GM19025 (cell line): ENCODE results near the gene UBQLN4.
"Not testable (repeated sequence)": the region's sequence is repeated elsewhere in the genome, so short reads cannot be mapped to it uniquely, and the experiment has no call there.

Experiments
- ATAC-seq: cut with Tn5 transposase; IDR thresholded peaks from one replicate; pipeline ENCODE4 v1.9.1; 2021; ENCODE audit warnings: mild to moderate bottlenecking, low read depth, moderate library complexity; ENCODE audit not compliant: unreplicated experiment

The UBQLN4 gene

GRCh38 chr1:156062189-156062588 lies 8.6 kb upstream of the UBQLN4 start:
- ATAC-seq: no peak

GRCh38 chr1:156060937-156061636 lies 7.5 kb upstream of the UBQLN4 start, which contains the start of gene RAB25:
RAB25 (plus strand) TSS chr1:156061160; CDS start chr1:156061401, 241 bp downstream.
- ATAC-seq: no peak

GRCh38 chr1:156056326-156056849 lies 2.8 kb upstream of the UBQLN4 start:
- no peak for ATAC-seq

DNA sequence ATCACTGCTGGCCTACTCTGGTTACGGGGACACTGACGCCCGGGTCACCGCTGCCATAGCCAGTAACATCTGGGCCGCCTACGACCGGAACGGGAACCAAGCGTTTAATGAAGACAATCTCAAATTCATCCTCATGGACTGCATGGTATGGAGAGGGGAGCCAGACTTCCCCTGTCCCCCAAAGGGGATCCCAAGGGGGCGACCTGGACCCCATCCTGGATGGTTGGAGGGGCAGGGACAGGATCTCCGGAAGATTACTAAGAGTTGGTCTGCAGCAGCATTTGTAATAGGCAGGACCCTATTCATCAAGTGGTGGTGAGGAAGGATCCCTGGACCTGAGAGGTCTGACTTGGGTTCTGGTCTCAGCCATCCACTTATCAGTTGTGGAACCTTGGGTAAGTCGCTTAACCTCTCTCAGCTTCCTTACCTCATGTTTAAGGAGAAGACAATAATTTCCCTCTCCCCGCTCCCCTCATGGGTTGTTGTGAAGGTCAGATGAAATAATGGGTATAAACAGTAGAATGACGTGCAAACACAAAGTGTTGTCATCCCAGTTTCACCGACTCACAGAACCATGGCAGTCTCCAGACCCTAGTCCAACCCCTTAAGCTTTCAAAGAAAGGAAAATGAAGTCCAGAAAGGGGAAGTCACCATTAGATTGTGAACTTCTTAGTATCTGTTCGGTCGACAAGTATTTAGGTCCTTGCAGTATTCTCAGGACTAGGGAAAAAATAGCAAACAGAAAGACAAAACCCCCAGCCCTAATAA lies 1.9 kb upstream of the UBQLN4 start:
- no peak for ATAC-seq

GRCh38 chr1:156054500-156055280 lies 1.1 kb upstream of the UBQLN4 start, which contains the start of gene LAMTOR2:
LAMTOR2 (plus strand) TSS chr1:156054782; CDS start chr1:156054890, 108 bp downstream.
- ATAC-seq: peak; percentile 68

GRCh38 chr1:156052862-156053767 lies 483 bp downstream of the UBQLN4 start:
- no peak for ATAC-seq

DNA sequence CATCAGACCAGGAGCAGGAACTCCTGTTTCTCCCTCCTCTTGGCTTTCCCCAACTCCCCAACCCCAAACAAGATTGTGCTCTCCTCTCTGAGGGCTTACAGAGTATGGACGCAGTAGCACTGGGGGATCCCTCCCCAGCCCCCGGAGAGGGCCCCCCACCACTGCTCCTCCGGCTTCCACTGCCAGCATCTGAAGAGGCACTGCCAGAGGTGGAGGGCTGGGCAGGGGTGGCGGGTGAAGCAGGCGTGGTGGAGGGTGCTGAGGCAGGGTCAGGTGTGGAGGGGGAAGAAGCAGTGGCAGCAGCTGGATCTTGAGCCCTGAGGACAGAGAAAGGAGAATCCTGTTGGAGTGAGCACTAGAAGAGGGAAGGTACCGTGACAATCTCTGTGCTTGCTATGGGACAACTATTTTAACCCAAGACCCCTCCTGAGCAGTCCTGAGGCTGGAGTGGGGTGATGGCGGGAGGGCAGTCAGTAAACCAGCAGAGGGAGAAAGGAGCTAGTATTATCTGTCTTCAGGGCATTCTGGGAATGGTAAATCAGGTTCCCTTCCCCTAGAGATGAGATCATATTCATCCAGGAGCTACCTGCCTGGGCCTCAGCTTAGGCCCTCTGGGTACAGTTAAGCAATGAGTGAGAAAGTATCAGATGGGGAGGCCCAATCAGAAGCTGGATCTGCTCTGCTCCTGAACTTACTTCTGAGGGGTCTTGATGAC lies 2.4 kb downstream of the UBQLN4 start:
- no peak for ATAC-seq

DNA sequence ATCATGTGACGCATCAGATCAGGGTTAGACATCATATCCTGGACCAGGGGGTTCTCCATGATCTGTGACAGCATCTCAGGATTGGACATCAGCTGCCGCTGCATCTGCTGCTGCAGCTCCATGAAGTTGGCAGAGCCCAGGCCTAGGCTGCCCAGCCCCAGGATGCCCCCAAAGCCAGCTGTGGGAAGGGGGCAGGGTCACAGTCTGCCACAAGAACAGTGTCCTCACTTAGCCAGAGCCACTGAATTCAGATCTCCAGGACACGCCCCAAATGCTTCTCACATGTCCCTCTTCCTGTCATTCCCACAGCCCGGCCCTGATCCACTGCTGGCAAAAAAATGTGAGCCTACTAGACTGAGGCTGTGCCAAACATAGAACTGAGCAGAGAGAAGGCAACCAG lies 3.2 kb downstream of the UBQLN4 start:
- no peak for ATAC-seq

DNA sequence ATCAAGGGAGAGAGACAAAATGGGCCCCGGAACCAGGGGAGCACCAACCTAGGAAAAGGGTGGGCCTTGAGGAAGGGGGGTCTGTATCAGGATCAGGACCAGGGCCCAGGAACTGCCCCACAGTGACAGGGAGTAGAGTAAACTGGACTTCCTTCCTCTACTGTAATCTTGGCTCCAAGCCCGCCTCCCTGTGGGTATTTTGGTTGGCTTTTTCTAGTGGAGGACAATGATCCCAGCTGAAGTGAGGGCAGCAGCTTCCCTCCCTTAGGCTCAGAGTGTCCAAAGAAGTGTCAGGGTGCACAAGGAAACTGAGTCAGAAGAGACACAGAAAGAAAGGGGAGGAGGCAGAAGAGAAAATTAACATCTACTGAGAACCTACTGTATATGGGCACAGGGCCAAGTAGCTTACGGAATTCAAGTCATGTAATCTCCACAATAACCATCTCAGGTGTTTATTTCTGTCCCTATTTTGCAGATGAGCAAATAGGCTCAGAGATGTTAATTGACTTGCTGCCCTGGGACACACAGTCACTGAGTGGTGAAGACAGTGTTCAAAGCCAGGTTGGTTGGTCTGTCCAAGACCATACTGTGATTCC lies 4.8 kb downstream of the UBQLN4 start:
- no peak for ATAC-seq

DNA sequence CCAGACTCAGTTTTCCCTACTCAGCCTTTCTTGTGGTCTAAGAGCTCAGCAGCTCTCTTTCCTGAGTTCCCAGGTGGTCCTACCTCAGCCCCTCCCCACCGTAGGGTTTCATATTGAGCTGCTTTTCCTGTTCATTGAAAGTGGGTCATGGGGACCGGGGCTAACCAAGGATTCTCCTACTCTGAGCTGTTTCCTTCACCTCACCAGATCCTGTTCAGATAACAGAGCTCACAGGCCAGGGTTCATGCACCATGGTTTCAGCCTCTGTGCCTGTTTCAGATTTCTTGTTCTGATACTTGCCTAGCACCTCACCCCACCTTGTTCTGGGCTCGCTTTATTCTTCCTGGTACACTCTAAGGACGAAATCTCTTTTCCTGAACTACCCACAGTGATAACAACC lies 8.5 kb downstream of the UBQLN4 start:
- ATAC-seq: no peak

DNA sequence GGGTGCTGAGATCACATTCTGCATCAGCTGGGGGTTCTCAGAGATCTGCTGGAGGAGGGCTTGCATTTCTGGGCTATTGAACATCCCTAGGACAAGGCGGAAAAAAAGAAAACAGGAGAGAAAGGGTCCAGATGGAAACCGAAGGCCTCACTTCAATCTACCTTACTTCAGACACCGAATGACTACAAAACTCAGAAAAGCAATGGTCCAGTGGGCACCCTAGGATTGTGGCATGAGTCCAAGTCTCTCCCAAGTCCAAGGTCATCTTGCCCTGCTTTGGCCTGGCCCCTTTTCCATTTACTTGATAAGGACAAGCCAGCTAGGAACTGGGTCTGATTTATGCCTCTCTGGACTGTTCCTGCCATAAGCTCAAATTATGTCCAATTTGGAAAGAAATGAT lies 10.8 kb downstream of the UBQLN4 start:
- ATAC-seq: no peak

- not testable (repeated sequence) for ATAC-seq
Observed at GRCh38 chr1:156034991-156035390, 18.6 kb downstream of the UBQLN4 start.

DNA sequence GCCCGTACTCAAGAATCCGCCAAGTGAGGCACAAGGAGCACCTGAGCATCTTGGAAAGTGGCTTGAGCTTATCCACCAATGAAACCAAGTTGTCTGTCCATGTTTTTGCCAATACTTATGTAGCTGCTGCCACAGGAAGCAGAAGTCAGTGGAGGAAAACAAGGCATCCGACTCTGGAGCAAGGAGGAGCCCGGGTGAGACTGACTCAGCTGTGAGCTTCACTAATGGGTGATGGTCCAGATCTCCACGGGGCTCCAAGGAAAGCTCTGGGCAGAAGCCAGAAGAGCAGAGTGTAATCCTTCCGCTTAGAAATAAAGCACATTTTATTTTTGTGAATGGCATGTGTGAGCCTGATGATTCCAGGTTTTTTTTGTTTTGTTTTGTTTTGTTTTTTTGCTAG lies 20.6 kb downstream of the UBQLN4 start:
- ATAC-seq: no peak

DNA sequence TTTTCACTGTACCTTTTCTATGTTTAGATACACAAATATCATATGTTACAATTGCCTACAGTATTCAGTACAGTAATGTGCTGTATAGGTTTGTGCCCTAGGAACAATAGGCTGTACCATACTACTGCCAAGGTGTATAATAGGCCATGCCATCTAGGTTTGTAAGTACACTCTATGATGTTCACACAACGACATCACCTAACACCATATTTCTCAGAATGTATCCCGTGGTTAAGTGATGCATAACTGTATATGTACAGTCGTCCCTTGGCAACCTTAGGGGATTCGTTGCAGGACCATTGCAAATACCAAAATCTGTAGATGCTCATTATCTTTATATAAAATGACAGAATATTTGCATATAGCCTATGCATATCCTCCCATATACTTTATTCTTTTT lies 27.0 kb downstream of the UBQLN4 start:
- ATAC-seq: no peak

DNA sequence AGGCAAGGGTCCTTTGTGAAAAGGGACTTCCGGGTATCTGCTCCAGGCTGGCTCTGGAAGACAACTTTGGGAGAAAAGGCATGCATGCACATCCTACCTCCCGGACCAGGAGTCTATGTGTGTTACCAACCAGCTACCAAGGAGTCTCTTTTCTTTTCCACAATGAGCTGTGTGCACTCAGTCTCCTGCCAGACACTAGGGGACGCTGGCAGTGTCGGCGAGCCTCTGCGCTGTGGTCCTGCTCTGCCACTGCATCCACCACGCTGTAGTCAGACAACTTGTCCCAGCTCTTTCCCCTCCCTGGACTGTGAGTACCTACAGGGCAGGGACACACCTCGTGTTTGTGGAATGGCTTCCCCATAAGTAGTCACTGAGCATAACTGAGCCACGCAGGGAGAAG lies 27.7 kb downstream of the UBQLN4 start:
- ATAC-seq: no peak

DNA sequence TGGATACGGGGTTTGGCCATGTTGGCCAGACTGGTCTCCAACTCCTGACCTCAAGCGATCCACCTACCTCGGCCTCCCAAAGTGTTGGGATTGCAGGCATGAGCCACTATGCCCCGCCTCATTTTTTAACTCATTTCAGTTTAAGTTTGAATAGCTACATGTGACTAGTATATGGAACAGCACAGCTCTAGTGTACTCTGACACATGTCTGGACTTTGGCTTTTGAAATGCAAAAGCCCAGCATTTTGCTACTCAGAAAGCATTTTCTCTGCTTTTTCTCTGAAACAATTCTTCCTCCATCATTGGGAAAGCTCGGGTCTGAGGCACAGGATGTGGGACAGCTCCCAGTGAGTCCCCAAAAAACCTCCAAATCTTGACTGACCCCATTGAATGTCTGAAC lies 28.8 kb downstream of the UBQLN4 start:
- no peak for ATAC-seq

GRCh38 chr1:156021954-156022353 lies 31.6 kb downstream of the UBQLN4 start:
- ATAC-seq: no peak

- no peak for ATAC-seq
Observed at GRCh38 chr1:156021093-156021428, 32.5 kb downstream of the UBQLN4 start.
